ENCODE results near the gene GPR65.

- TF ChIP-seq, protein P1, sequence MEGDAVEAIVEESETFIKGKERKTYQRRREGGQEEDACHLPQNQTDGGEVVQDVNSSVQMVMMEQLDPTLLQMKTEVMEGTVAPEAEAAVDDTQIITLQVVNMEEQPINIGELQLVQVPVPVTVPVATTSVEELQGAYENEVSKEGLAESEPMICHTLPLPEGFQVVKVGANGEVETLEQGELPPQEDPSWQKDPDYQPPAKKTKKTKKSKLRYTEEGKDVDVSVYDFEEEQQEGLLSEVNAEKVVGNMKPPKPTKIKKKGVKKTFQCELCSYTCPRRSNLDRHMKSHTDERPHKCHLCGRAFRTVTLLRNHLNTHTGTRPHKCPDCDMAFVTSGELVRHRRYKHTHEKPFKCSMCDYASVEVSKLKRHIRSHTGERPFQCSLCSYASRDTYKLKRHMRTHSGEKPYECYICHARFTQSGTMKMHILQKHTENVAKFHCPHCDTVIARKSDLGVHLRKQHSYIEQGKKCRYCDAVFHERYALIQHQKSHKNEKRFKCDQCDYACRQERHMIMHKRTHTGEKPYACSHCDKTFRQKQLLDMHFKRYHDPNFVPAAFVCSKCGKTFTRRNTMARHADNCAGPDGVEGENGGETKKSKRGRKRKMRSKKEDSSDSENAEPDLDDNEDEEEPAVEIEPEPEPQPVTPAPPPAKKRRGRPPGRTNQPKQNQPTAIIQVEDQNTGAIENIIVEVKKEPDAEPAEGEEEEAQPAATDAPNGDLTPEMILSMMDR (IDR thresholded peaks at IDR 0.05) = no peak
- no peak for TF ChIP-seq POLR2A (IDR thresholded peaks at IDR 0.05)
These were observed 40.8 kb downstream of the GPR65 start for GRCh38 chr14:88045705-88046104.

All from lower leg skin (tissue), 3 donors.